ENCODE data around the gene SLC12A2. TPM values are rescaled to one million over a fixed set of nuclear protein-coding genes. Genes with fewer than 3 reads are reported as not detected.

SLC12A2 gene
- total RNA-seq, 1 donor from 2014 or later = 31.3 TPM

- Mint-ChIP-seq H3K36me3 (ENCODE audit: low read depth) (no peaks in the 10 kb centered on the region), H3K9me3 (no peaks in the 10 kb centered on the region), H3K27ac (ENCODE audit: unreplicated experiment) (no peak overlapping the region), H3K4me1 (peaks cover 27% of the 10 kb centered on the region), H3K4me3 (no peak overlapping the region), H3K27me3 (ENCODE audit: low read depth) (no peaks in the 10 kb centered on the region)
- DNase-seq (ENCODE audit: low read depth, low spot score) = no peak
- no peak for TF ChIP-seq CTCF (conservative IDR thresholded peaks at IDR 0.05)
Measured at GRCh38 chr5:128208436-128208835, 124.9 kb downstream of the SLC12A2 start.

- peaks cover 28% of the 10 kb centered on the region for H3K4me1 Mint-ChIP-seq
- no peaks in the 10 kb centered on the region for H3K36me3 Mint-ChIP-seq (ENCODE audit: low read depth)
Measured at GRCh38 chr5:128212191-128212806, 128.7 kb downstream of the SLC12A2 start.

GRCh38 chr5:128213340-128213739 lies 129.8 kb downstream of the SLC12A2 start:
- peak; percentile 65 for DNase-seq (ENCODE audit: low read depth, low spot score)
- no peaks in the 10 kb centered on the region for H3K36me3 Mint-ChIP-seq (ENCODE audit: low read depth)
- no peak overlapping the region for H3K27ac Mint-ChIP-seq (ENCODE audit: unreplicated experiment)

More at GRCh38 chr5:128212191-128212806, 128.7 kb downstream of the SLC12A2 start:
- H3K4me3 Mint-ChIP-seq = peak overlapping the region; percentile 29
- TF ChIP-seq CTCF (conservative IDR thresholded peaks at IDR 0.05) = no peak
- peak overlapping the region; percentile 99 for H3K27ac Mint-ChIP-seq (ENCODE audit: unreplicated experiment)
- H3K9me3 Mint-ChIP-seq = peaks cover 3% of the 10 kb centered on the region
- no peaks in the 10 kb centered on the region for H3K27me3 Mint-ChIP-seq (ENCODE audit: low read depth)
- no peak for DNase-seq (ENCODE audit: low read depth, low spot score)

GRCh38 chr5:128213833-128214232 lies 130.3 kb downstream of the SLC12A2 start:
- H3K36me3 Mint-ChIP-seq (ENCODE audit: low read depth) = no peaks in the 10 kb centered on the region

More at GRCh38 chr5:128213340-128213739, 129.8 kb downstream of the SLC12A2 start:
- TF ChIP-seq CTCF (conservative IDR thresholded peaks at IDR 0.05) = peak; percentile 94
- peaks cover 3% of the 10 kb centered on the region for H3K9me3 Mint-ChIP-seq
- H3K27me3 Mint-ChIP-seq (ENCODE audit: low read depth) = no peaks in the 10 kb centered on the region
- H3K4me1 Mint-ChIP-seq = peaks cover 28% of the 10 kb centered on the region
- no peak overlapping the region for H3K4me3 Mint-ChIP-seq

GRCh38 chr5:128216285-128216684 lies 132.7 kb downstream of the SLC12A2 start:
- no peak for TF ChIP-seq CTCF (conservative IDR thresholded peaks at IDR 0.05)
- Mint-ChIP-seq H3K4me3 (no peak overlapping the region), H3K36me3 (ENCODE audit: low read depth) (no peaks in the 10 kb centered on the region), H3K4me1 (peaks cover 23% of the 10 kb centered on the region), H3K9me3 (peaks cover 7% of the 10 kb centered on the region), H3K27ac (ENCODE audit: unreplicated experiment) (no peak overlapping the region), H3K27me3 (ENCODE audit: low read depth) (no peaks in the 10 kb centered on the region)
- no peak for DNase-seq (ENCODE audit: low read depth, low spot score)

More at GRCh38 chr5:128213833-128214232, 130.3 kb downstream of the SLC12A2 start:
- Mint-ChIP-seq H3K27ac (ENCODE audit: unreplicated experiment) (no peak overlapping the region), H3K4me1 (peaks cover 28% of the 10 kb centered on the region), H3K27me3 (ENCODE audit: low read depth) (no peaks in the 10 kb centered on the region), H3K9me3 (peaks cover 3% of the 10 kb centered on the region), H3K4me3 (no peak overlapping the region)
- no peak for DNase-seq (ENCODE audit: low read depth, low spot score)
- no peak for TF ChIP-seq CTCF (conservative IDR thresholded peaks at IDR 0.05)

All from neural crest cell (in vitro differentiated cells).